Peyer's patch (tissue), 4 donors: ENCODE data around the gene JPH3.

Source experiments
- POLR2A ChIP-seq, 2 donors: fragments of 450-650 bp; IDR thresholded peaks; one replicate each; pipeline ENCODE4 v1.5.1; 2017; ENCODE audit warnings: antibody characterized with exemption in 2 of 2, mild to moderate bottlenecking in 2 of 2, moderate library complexity in 2 of 2
- TF ChIP-seq, protein P1 (sequence below), 6 experiments: fragments of 450-650 bp in 4 of 6; fragments of 200-600 bp in 2 of 6; sonication (generic) in 1 of 6; IDR thresholded peaks; one replicate each; pipeline ENCODE4 v1.5.1; 2017 to 2019; ENCODE audit warnings: antibody characterized with exemption in 6 of 6, mild to moderate bottlenecking in 3 of 6, moderate library complexity in 1 of 6

DNA sequence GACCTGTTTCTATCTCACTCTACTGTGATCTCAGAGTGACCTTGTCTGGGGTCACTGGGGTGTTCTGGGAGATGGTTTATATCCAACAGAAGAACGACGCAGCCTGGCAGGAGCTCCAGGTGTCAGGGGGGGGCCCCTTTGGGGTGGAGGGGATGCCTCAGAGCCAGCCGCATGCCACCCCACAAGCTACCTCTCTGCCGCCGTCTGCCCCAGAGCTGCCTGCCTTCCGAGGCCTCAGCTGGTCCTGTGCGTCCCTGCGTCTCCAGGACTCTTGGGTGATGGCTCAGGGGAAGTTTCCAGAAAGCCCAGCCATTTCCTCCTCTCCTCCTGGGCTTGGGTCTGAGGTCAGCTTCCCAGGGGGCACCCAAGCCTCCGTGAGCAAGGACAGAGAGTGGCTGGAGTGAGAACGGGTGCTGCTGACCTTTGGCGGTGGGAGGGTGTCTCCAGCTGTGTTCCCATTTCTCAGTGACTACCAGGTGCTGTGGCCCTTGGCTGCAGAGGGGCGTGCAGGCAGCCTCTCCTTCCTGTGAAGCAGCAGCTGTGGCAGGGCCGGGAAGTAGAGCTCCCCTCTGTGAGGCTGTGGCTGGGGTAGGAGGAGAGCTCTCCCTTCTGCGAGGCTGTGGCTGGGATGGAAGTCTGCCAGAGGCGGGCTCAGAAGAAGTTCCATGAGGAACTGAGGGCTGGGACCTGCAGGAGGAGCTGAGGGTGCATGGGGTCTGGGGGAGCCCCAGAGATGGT is 19.8 kb downstream of the JPH3 start:
- TF ChIP-seq, protein P1, sequence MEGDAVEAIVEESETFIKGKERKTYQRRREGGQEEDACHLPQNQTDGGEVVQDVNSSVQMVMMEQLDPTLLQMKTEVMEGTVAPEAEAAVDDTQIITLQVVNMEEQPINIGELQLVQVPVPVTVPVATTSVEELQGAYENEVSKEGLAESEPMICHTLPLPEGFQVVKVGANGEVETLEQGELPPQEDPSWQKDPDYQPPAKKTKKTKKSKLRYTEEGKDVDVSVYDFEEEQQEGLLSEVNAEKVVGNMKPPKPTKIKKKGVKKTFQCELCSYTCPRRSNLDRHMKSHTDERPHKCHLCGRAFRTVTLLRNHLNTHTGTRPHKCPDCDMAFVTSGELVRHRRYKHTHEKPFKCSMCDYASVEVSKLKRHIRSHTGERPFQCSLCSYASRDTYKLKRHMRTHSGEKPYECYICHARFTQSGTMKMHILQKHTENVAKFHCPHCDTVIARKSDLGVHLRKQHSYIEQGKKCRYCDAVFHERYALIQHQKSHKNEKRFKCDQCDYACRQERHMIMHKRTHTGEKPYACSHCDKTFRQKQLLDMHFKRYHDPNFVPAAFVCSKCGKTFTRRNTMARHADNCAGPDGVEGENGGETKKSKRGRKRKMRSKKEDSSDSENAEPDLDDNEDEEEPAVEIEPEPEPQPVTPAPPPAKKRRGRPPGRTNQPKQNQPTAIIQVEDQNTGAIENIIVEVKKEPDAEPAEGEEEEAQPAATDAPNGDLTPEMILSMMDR (IDR thresholded peaks at IDR 0.05) = no peak
- TF ChIP-seq POLR2A (IDR thresholded peaks at IDR 0.05) = no peak
